ENCODE measurements around the gene ZMYND11. TPM values are rescaled to one million over a fixed set of nuclear protein-coding genes. Genes with fewer than 3 reads are reported as not detected.
A peak's percentile ranks its signal among the peaks of the same experiment; 100 is the strongest.

Gene ZMYND11
- total RNA-seq, 3 donors from 2014 or later (not counting 1 experiment from before 2014, with no cell fraction given): 50.6 to 63.9 (median 52.6) TPM

- Histone ChIP-seq H3K36me3 (ENCODE audit: control insufficient read depth, insufficient read depth, low read length) (peaks cover 31% of the 10 kb centered on the region), H3K4me1 (ENCODE audit: control insufficient read depth, insufficient read depth, low read length) (no peaks in the 10 kb centered on the region), H3K9me3 (ENCODE audit: control insufficient read depth, insufficient read depth, low read length) (no peaks in the 10 kb centered on the region), H3K4me3 (ENCODE audit: low read length) (no peak overlapping the region), H3K27me3 (ENCODE audit: control insufficient read depth, insufficient read depth, low read length) (no peaks in the 10 kb centered on the region), H3K27ac (ENCODE audit: low read length) (no peak overlapping the region)
- no peak for ATAC-seq
- Mint-ChIP-seq H3K9me3 (no peaks in the 10 kb centered on the region), H3K4me3 (no peak overlapping the region), H3K4me1 (peaks cover 12% of the 10 kb centered on the region in 2 donors), H3K36me3 (peaks cover 1% of the 10 kb centered on the region), H3K27ac (no peak overlapping the region), H3K27me3 (ENCODE audit: low read depth in 2 of 2) (no peaks in the 10 kb centered on the region)
- no peak for DNase-seq
- 97% methylated on average over 6 of the region's 6 CpGs for WGBS (ENCODE audit: insufficient coverage)
- intact Hi-C loops (cut with micrococcal nuclease): no loop called here
- TF ChIP-seq CTCF (IDR thresholded peaks at IDR 0.05): no peak
Observed at GRCh38 chr10:241451-241850, 106.2 kb downstream of the ZMYND11 start.

DNA sequence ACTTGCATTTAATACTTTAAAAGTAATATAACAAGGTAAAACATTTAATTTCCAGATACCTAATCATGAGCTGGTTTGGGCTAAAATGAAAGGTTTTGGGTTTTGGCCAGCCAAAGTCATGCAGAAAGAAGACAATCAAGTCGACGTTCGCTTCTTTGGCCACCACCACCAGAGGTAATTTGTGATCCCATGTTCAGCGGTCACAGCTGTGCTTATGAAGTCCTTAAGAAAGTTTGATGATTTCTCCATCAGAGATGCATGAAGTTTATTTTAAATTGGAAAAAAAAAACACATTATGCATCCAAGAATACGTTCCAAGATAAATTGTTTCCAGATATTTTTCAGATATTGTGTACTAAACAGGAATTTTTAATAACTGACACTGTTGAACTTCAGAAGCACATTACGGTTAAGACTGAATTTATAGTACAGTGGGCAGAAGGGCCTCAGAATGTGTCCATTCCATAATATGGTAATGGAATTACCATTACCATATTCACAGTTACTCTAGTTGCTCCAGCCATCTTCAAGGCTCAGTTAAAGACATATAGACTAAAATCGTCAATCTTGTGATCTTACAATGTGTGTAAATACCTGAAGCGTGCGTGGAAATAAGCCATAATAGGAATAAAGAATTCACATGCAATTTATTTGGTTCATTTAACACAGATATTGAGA is 106.8 kb downstream of the ZMYND11 start:
- no peaks in the 10 kb centered on the region for H3K27me3 ChIP-seq (ENCODE audit: control insufficient read depth, insufficient read depth, low read length)
- H3K36me3 Mint-ChIP-seq: peaks cover 8% of the 10 kb centered on the region
- H3K4me1 Mint-ChIP-seq: peaks cover 18% of the 10 kb centered on the region in 2 donors
- H3K27me3 Mint-ChIP-seq (ENCODE audit: low read depth in 2 of 2): no peaks in the 10 kb centered on the region
- no peak for DNase-seq
- no peak overlapping the region for H3K27ac ChIP-seq (ENCODE audit: low read length)
- no peak overlapping the region for H3K27ac Mint-ChIP-seq
- H3K36me3 ChIP-seq (ENCODE audit: control insufficient read depth, insufficient read depth, low read length): peaks cover 36% of the 10 kb centered on the region
- H3K4me1 ChIP-seq (ENCODE audit: control insufficient read depth, insufficient read depth, low read length): no peaks in the 10 kb centered on the region
- no peak for TF ChIP-seq CTCF (IDR thresholded peaks at IDR 0.05)
- no peak for ATAC-seq
- no peaks in the 10 kb centered on the region for H3K9me3 ChIP-seq (ENCODE audit: control insufficient read depth, insufficient read depth, low read length)
- intact Hi-C loops (cut with micrococcal nuclease): no loop called here
- H3K4me3 ChIP-seq (ENCODE audit: low read length): no peak overlapping the region
- no peak overlapping the region for H3K4me3 Mint-ChIP-seq
- WGBS (ENCODE audit: insufficient coverage): 94% methylated on average over 5 of the region's 9 CpGs
- H3K9me3 Mint-ChIP-seq: no peaks in the 10 kb centered on the region

GRCh38 chr10:244227-244626 is 109.0 kb downstream of the ZMYND11 start:
- Histone ChIP-seq H3K4me1 (ENCODE audit: control insufficient read depth, insufficient read depth, low read length) (no peaks in the 10 kb centered on the region), H3K27me3 (ENCODE audit: control insufficient read depth, insufficient read depth, low read length) (no peaks in the 10 kb centered on the region), H3K27ac (ENCODE audit: low read length) (no peak overlapping the region), H3K9me3 (ENCODE audit: control insufficient read depth, insufficient read depth, low read length) (no peaks in the 10 kb centered on the region), H3K36me3 (ENCODE audit: control insufficient read depth, insufficient read depth, low read length) (peaks cover 54% of the 10 kb centered on the region), H3K4me3 (ENCODE audit: low read length) (no peak overlapping the region)
- no peak for DNase-seq
- no peak for ATAC-seq
- intact Hi-C loops (cut with micrococcal nuclease): no loop called here
- peaks cover 29% of the 10 kb centered on the region for H3K36me3 Mint-ChIP-seq
- 99% methylated on average over 7 of the region's 7 CpGs for WGBS (ENCODE audit: insufficient coverage)
- H3K27me3 Mint-ChIP-seq (ENCODE audit: low read depth in 2 of 2): no peaks in the 10 kb centered on the region
- H3K4me1 Mint-ChIP-seq: peaks cover 18 to 23% of the 10 kb centered on the region in 2 donors
- no peak overlapping the region for H3K4me3 Mint-ChIP-seq
- TF ChIP-seq CTCF (IDR thresholded peaks at IDR 0.05): no peak
- no peaks in the 10 kb centered on the region for H3K9me3 Mint-ChIP-seq
- no peak overlapping the region for H3K27ac Mint-ChIP-seq

- WGBS (ENCODE audit: insufficient coverage): 77% methylated on average over 9 of the region's 9 CpGs
- no peaks in the 10 kb centered on the region for H3K27me3 ChIP-seq (ENCODE audit: control insufficient read depth, insufficient read depth, low read length)
- DNase-seq: peak in 1 of 2 donors; percentile 33
- peak; percentile 68 to 91 (median 78) for ATAC-seq
- no peaks in the 10 kb centered on the region for H3K27me3 Mint-ChIP-seq (ENCODE audit: low read depth in 2 of 2)
- no peak overlapping the region for H3K27ac ChIP-seq (ENCODE audit: low read length)
- peaks cover 39% of the 10 kb centered on the region for H3K36me3 Mint-ChIP-seq
- no peaks in the 10 kb centered on the region for H3K9me3 Mint-ChIP-seq
- no peaks in the 10 kb centered on the region for H3K4me1 ChIP-seq (ENCODE audit: control insufficient read depth, insufficient read depth, low read length)
- no peak for TF ChIP-seq CTCF (IDR thresholded peaks at IDR 0.05)
- no peak overlapping the region for H3K4me3 ChIP-seq (ENCODE audit: low read length)
- H3K36me3 ChIP-seq (ENCODE audit: control insufficient read depth, insufficient read depth, low read length): peaks cover 59% of the 10 kb centered on the region
- H3K9me3 ChIP-seq (ENCODE audit: control insufficient read depth, insufficient read depth, low read length): no peaks in the 10 kb centered on the region
- intact Hi-C loops (cut with micrococcal nuclease): loop anchor here (5.0 kb wide), 1 partner anchor 86 kb away; no protein-coding TSS in a partner anchor
- H3K27ac Mint-ChIP-seq: peak overlapping the region; percentile 67 to 73
- peaks cover 18 to 23% of the 10 kb centered on the region in 2 donors for H3K4me1 Mint-ChIP-seq
- H3K4me3 Mint-ChIP-seq: peak overlapping the region; percentile 47
Observed at GRCh38 chr10:246431-246830, 111.2 kb downstream of the ZMYND11 start.
